Measurements from ENCODE around the gene PCGF3. TPM values are rescaled to one million over a fixed set of nuclear protein-coding genes. Genes with fewer than 3 reads are reported as not detected.

The PCGF3 gene
- total RNA-seq, 4 donors from 2014 or later: 54.8 to 123 (median 90.5) TPM

GRCh38 chr4:675980-676870 is 29.4 kb upstream of the PCGF3 start:
- H3K27me3 ChIP-seq: no peaks in the 10 kb centered on the region
- H3K36me3 ChIP-seq: peaks cover 4 to 18% (median 11%) of the 10 kb centered on the region in 3 donors
- DNase-seq (ENCODE audit: low spot score in 2 of 2): no peak
- H3K4me1 ChIP-seq: peaks cover 0 to 37% (median 25%) of the 10 kb centered on the region in 4 donors
- H3K4me3 ChIP-seq: no peak overlapping the region
- no peaks in the 10 kb centered on the region for H3K9me3 ChIP-seq
- TF ChIP-seq EP300 (IDR thresholded peaks at IDR 0.05) (no peak), CTCF (IDR thresholded peaks at IDR 0.05) (no peak), POLR2A (IDR thresholded peaks at IDR 0.05) (no peak)
- peak overlapping the region in 1 of 4 donors; percentile 96 for H3K27ac ChIP-seq
- WGBS, 2 donors: 73 to 80% methylated on average over 8 to 19 of the region's 19 CpGs

DNA sequence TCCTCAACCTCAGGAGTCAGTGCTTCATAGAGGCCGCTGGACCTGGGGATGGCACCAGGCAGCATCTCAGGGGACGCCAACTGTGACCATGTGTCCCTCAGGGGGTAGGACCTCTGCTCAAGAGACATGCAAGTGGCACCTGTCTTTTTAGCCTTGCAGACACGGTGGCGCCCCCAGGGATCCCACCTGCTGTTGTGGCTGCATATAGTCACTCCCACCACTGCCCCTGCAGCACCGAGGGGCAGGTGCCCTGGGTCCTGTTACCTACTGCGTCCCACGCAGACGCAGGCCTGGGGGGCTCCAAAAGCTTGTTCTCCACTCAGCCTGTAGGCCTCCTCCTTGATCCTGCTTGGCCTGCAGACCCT is 28.8 kb upstream of the PCGF3 start:
- no peak for TF ChIP-seq CTCF (IDR thresholded peaks at IDR 0.05)
- TF ChIP-seq EP300 (IDR thresholded peaks at IDR 0.05): no peak
- no peak for TF ChIP-seq POLR2A (IDR thresholded peaks at IDR 0.05)
- DNase-seq (ENCODE audit: low spot score in 2 of 2): no peak

GRCh38 chr4:677431-678293 is 28.0 kb upstream of the PCGF3 start:
- Histone ChIP-seq H3K9me3 (no peaks in the 10 kb centered on the region), H3K4me1 (peaks cover 0 to 44% (median 26%) of the 10 kb centered on the region in 4 donors), H3K27me3 (no peaks in the 10 kb centered on the region), H3K36me3 (peaks cover 0 to 4% (median 0%) of the 10 kb centered on the region in 3 donors), H3K27ac (no peak overlapping the region), H3K4me3 (no peak overlapping the region)
- DNase-seq (ENCODE audit: low spot score in 2 of 2): no peak
- TF ChIP-seq EP300 (IDR thresholded peaks at IDR 0.05) (no peak), POLR2A (IDR thresholded peaks at IDR 0.05) (no peak), CTCF (IDR thresholded peaks at IDR 0.05) (no peak)
- WGBS, 2 donors: 64 to 66% methylated on average over 22 to 26 of the region's 26 CpGs

More for the DNA sequence above, 28.8 kb upstream of the PCGF3 start:
- Histone ChIP-seq H3K27me3 (no peaks in the 10 kb centered on the region), H3K27ac (no peak overlapping the region), H3K4me3 (no peak overlapping the region), H3K9me3 (no peaks in the 10 kb centered on the region), H3K4me1 (peaks cover 0 to 41% (median 26%) of the 10 kb centered on the region in 4 donors), H3K36me3 (peaks cover under 1 to 12% (median 6%) of the 10 kb centered on the region in 3 donors)
- WGBS, 2 donors: 72 to 78% methylated on average over 3 to 6 of the region's 8 CpGs

DNA sequence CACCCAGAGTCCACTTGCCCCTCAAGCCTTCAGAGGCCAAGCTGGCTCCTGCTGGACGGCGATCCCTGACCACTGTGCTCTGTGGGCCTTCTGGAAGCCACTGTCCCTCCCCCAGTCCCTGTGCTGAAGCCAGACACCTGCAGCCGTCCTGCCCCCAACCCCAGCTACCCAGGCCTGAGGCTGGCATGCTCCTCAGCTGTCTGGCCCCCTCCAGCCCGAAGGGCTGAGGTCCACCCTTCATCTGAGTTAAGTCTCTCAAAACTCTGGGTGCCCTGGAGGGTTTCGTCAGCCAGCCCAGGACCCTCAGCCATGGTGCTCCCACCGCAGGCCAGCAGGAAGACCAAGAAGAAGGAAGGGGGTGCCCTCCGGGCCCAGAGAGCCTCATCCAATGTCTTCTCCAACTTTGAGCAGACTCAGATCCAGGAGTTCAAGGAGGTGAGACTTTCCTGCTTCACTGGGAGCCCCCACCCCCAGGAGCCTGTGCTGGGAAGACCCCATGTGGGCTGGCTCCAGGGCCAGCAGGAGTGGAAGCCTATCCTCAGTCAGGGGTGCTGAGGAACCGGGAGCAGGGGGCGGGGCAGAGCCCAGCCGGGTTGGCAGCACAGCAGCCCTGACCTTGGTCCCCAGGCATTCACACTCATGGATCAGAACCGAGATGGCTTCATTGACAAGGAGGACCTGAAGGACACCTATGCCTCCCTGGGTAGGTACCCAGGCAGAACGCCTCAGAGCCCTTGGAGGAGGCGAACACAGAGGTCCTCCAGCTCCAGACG is 27.1 kb upstream of the PCGF3 start:
- TF ChIP-seq POLR2A (IDR thresholded peaks at IDR 0.05) (no peak), EP300 (IDR thresholded peaks at IDR 0.05) (no peak), CTCF (IDR thresholded peaks at IDR 0.05) (no peak)
- H3K27ac ChIP-seq: no peak overlapping the region
- H3K4me1 ChIP-seq: peaks cover 0 to 43% (median 19%) of the 10 kb centered on the region in 4 donors
- no peak for DNase-seq (ENCODE audit: low spot score in 2 of 2)
- H3K27me3 ChIP-seq: no peaks in the 10 kb centered on the region
- no peaks in the 10 kb centered on the region for H3K9me3 ChIP-seq
- H3K4me3 ChIP-seq: no peak overlapping the region
- 67 to 71% methylated on average over 4 to 12 of the region's 14 CpGs for WGBS, 2 donors
- H3K36me3 ChIP-seq: no peaks in the 10 kb centered on the region

Data from tibial nerve (tissue), 4 donors.